ENCODE data around the gene AGAP5.
A peak's percentile ranks its signal among the peaks of the same experiment; 100 is the strongest.

Gene AGAP5

DNA sequence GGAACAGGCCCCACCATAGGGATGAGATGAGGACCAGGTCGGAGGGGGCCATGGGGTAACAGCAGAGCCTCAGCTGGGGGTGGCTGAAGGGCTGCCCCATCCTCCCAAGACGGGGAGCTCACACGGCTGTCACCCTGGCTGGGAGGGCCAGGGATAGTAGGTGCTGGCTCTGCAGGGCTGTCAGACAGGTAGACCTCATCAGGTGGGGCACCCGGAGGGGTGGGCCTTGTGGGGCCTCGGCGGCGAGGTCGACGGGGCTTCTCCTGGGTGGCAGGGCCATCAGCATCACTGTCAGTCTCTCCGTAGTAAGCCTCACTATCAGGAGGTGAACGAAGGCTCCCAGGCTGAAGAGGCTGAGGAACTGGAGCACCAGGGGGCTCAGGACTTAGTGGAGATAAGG, 44.7 kb downstream of the AGAP5 start:
- Histone ChIP-seq H3K4me3 (ENCODE audit: extremely low read depth, insufficient read depth, low read length, poor library complexity, severe bottlenecking) (no peak overlapping the region), H3K36me3 (ENCODE audit: control insufficient read depth, insufficient read depth, low read length) (no peaks in the 10 kb centered on the region), H3K9me3 (ENCODE audit: control insufficient read depth, low read length) (no peaks in the 10 kb centered on the region), H3K27ac (ENCODE audit: low read depth, low read length, severe bottlenecking) (no peak overlapping the region), H3K4me1 (ENCODE audit: control insufficient read depth, insufficient read depth, low read length, poor library complexity, severe bottlenecking) (peaks cover 44% of the 10 kb centered on the region)
- 94 to 96% methylated on average over 9 to 11 of the region's 11 CpGs for WGBS, 2 experiments (ENCODE audit: insufficient coverage in 2 of 2)

DNA sequence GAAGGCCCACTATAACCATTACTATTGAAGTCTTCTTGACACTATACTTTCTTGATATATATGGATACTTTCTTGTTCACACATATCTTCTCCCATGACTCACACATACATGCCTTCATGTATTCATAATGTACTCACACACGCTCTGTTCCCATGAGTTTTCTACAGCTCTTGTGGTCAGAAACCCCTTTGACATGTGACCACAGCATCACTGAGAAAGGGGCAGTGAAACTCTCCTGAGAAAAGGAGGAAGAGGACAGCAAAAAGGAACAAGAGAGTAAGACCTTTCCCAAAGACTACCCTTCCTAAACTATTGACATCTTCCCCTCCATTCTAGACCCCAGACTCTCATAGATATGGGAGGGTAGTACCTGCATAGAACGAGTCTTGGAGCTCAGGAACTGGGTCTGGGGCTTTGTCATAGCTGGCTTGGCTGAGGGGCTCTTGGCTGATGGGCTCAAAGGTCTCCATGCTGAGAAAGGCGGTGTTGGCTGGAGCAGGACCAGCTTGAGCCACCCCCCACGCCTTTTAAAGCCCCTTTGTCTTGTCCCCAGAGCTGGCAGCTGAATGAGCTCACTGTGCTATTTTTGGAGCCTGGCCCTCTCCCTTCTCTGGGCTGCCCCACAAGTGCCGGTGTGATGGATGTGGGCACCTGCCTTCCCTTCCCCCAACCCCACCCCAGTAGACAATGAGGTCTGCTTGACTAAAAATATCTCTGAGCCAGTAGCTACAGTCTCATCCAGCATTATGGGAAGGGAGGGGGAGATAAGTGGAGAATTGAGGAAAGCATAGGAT, 47.2 kb downstream of the AGAP5 start:
- Histone ChIP-seq H3K4me1 (ENCODE audit: control insufficient read depth, insufficient read depth, low read length, poor library complexity, severe bottlenecking) (peaks cover 59% of the 10 kb centered on the region), H3K27ac (ENCODE audit: low read depth, low read length, severe bottlenecking) (peak overlapping the region; percentile 96), H3K36me3 (ENCODE audit: control insufficient read depth, insufficient read depth, low read length) (no peaks in the 10 kb centered on the region), H3K4me3 (ENCODE audit: extremely low read depth, insufficient read depth, low read length, poor library complexity, severe bottlenecking) (peak overlapping the region; percentile 21), H3K9me3 (ENCODE audit: control insufficient read depth, low read length) (no peaks in the 10 kb centered on the region)
- 94 to 100% methylated on average over 1 to 2 of the region's 5 CpGs for WGBS, 2 experiments (ENCODE audit: insufficient coverage in 2 of 2)

GRCh38 chr10:73649876-73650536, 47.9 kb downstream of the AGAP5 start:
- WGBS, 2 experiments (ENCODE audit: insufficient coverage in 2 of 2): 82 to 83% methylated on average over 1 to 3 of the region's 6 CpGs
- H3K27ac ChIP-seq (ENCODE audit: low read depth, low read length, severe bottlenecking): peak overlapping the region; percentile 96

GRCh38 chr10:73648975-73649829, 48.7 kb downstream of the AGAP5 start:
- peak overlapping the region; percentile 68 for H3K27ac ChIP-seq (ENCODE audit: low read depth, low read length, severe bottlenecking)
- 86 to 100% methylated on average over 1 to 2 of the region's 4 CpGs for WGBS, 2 experiments (ENCODE audit: insufficient coverage in 2 of 2)
- peaks cover 68% of the 10 kb centered on the region for H3K4me1 ChIP-seq (ENCODE audit: control insufficient read depth, insufficient read depth, low read length, poor library complexity, severe bottlenecking)

More at GRCh38 chr10:73649876-73650536, 47.9 kb downstream of the AGAP5 start:
- H3K4me1 ChIP-seq (ENCODE audit: control insufficient read depth, insufficient read depth, low read length, poor library complexity, severe bottlenecking): peaks cover 60% of the 10 kb centered on the region
- peak overlapping the region; percentile 24 for H3K4me3 ChIP-seq (ENCODE audit: extremely low read depth, insufficient read depth, low read length, poor library complexity, severe bottlenecking)
- H3K36me3 ChIP-seq (ENCODE audit: control insufficient read depth, insufficient read depth, low read length): no peaks in the 10 kb centered on the region
- no peaks in the 10 kb centered on the region for H3K9me3 ChIP-seq (ENCODE audit: control insufficient read depth, low read length)

DNA sequence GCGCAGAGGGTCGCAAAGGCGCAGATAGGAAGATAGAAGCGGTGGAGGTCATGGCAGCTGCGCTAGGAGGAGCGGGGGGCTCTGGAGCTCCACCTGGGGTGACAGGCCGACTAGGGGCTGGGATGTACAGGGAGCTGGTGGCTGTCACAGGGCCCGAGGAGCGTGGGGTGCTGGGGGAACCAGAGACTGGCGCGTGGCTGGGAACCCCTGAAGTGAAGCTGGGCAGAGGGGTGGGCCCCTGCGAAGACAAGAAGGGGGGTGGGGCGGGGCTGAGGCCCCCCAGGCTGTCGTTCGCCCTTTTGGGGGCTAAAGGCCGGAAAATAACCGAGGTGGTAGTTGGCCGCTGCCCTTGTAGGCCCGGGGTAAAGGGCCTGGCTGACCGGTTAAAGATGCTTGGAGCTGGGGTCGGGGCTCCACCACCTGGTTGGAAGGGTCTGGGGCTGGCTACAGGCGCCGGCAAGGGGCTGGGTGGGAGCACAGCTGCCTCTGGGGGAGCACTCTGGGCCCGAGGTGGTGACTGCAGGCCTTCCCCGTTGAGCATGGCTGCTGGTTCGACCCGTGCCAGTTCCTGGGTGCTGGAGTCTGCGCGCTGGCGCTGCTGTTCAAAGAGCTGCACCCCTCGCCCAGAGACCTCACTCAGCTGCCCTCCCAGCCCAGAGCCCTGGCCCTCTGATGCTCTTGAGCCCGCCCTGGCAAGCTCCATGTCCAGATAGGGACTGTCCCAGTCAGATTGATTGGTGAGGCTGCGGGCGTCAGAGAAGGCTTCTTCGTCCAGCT, 49.8 kb downstream of the AGAP5 start:
- H3K9me3 ChIP-seq (ENCODE audit: control insufficient read depth, low read length): no peaks in the 10 kb centered on the region
- 89 to 91% methylated on average over 31 to 34 of the region's 35 CpGs for WGBS, 2 experiments (ENCODE audit: insufficient coverage in 2 of 2)
- H3K4me3 ChIP-seq (ENCODE audit: extremely low read depth, insufficient read depth, low read length, poor library complexity, severe bottlenecking): peak overlapping the region; percentile 12
- no peaks in the 10 kb centered on the region for H3K36me3 ChIP-seq (ENCODE audit: control insufficient read depth, insufficient read depth, low read length)
- H3K4me1 ChIP-seq (ENCODE audit: control insufficient read depth, insufficient read depth, low read length, poor library complexity, severe bottlenecking): peaks cover 68% of the 10 kb centered on the region
- no peak overlapping the region for H3K27ac ChIP-seq (ENCODE audit: low read depth, low read length, severe bottlenecking)

More at GRCh38 chr10:73648975-73649829, 48.7 kb downstream of the AGAP5 start:
- Histone ChIP-seq H3K4me3 (ENCODE audit: extremely low read depth, insufficient read depth, low read length, poor library complexity, severe bottlenecking) (peak overlapping the region; percentile 24), H3K36me3 (ENCODE audit: control insufficient read depth, insufficient read depth, low read length) (no peaks in the 10 kb centered on the region), H3K9me3 (ENCODE audit: control insufficient read depth, low read length) (no peaks in the 10 kb centered on the region)

GRCh38 chr10:73647211-73647874, 50.6 kb downstream of the AGAP5 start:
- WGBS, 2 experiments (ENCODE audit: insufficient coverage in 2 of 2): 81% methylated on average over 29 of the region's 32 CpGs
- Histone ChIP-seq H3K4me3 (ENCODE audit: extremely low read depth, insufficient read depth, low read length, poor library complexity, severe bottlenecking) (peak overlapping the region; percentile 12), H3K27ac (ENCODE audit: low read depth, low read length, severe bottlenecking) (no peak overlapping the region), H3K36me3 (ENCODE audit: control insufficient read depth, insufficient read depth, low read length) (no peaks in the 10 kb centered on the region), H3K9me3 (ENCODE audit: control insufficient read depth, low read length) (no peaks in the 10 kb centered on the region), H3K4me1 (ENCODE audit: control insufficient read depth, insufficient read depth, low read length, poor library complexity, severe bottlenecking) (peaks cover 68% of the 10 kb centered on the region)

DNA sequence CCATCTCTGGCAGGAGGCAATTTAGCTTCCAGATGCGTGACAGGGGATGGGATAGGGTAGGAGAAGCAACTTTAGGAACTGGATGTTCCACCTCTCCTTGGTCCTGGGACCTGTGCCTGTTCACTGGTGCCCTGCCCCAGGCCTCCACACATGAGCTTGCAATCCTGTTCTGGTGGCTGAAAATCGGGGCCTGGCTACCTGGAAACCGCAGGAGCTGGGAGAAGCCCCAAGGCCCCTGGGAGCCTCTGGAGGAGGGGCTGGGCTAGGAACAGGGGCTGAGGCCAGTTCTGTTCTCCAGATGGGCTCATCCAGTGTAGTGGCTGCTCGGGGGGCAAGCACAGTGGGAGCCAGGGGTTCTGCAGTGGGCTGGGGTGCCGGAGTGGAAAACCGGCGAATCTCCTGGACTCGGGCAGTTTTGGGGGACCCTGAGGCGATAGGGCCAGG, 51.3 kb downstream of the AGAP5 start:
- Histone ChIP-seq H3K9me3 (ENCODE audit: control insufficient read depth, low read length) (no peaks in the 10 kb centered on the region), H3K4me1 (ENCODE audit: control insufficient read depth, insufficient read depth, low read length, poor library complexity, severe bottlenecking) (peaks cover 64% of the 10 kb centered on the region), H3K27ac (ENCODE audit: low read depth, low read length, severe bottlenecking) (no peak overlapping the region), H3K36me3 (ENCODE audit: control insufficient read depth, insufficient read depth, low read length) (no peaks in the 10 kb centered on the region), H3K4me3 (ENCODE audit: extremely low read depth, insufficient read depth, low read length, poor library complexity, severe bottlenecking) (no peak overlapping the region)
- WGBS, 2 experiments (ENCODE audit: insufficient coverage in 2 of 2): 91 to 94% methylated on average over 9 of the region's 9 CpGs

DNA sequence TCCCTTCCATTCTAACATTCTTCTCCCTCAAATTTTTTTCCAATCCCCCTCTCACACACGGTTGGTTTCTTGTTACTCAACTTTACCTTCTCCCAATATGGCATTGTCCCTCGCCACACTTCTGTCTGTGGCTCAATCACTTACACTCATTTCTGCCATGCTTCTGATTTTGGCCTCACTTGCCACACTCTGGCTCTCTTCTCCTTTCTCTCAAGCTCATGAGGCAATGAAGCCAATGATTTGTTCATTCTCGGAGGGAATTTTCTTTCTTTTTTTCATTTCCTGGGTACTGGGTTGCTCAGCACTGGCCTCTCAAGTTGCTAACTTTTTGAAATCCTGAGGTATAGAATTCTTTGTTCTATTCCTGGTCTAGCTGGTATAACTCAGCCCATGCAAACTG, 52.7 kb downstream of the AGAP5 start:
- peaks cover 57% of the 10 kb centered on the region for H3K4me1 ChIP-seq (ENCODE audit: control insufficient read depth, insufficient read depth, low read length, poor library complexity, severe bottlenecking)
- no peak overlapping the region for H3K27ac ChIP-seq (ENCODE audit: low read depth, low read length, severe bottlenecking)
- H3K4me3 ChIP-seq (ENCODE audit: extremely low read depth, insufficient read depth, low read length, poor library complexity, severe bottlenecking): no peak overlapping the region
- H3K9me3 ChIP-seq (ENCODE audit: control insufficient read depth, low read length): no peaks in the 10 kb centered on the region
- 86 to 89% methylated on average over 2 to 3 of the region's 3 CpGs for WGBS, 2 experiments (ENCODE audit: insufficient coverage in 2 of 2)
- H3K36me3 ChIP-seq (ENCODE audit: control insufficient read depth, insufficient read depth, low read length): no peaks in the 10 kb centered on the region

- Histone ChIP-seq H3K36me3 (ENCODE audit: control insufficient read depth, insufficient read depth, low read length) (no peaks in the 10 kb centered on the region), H3K9me3 (ENCODE audit: control insufficient read depth, low read length) (no peaks in the 10 kb centered on the region), H3K27ac (ENCODE audit: low read depth, low read length, severe bottlenecking) (no peak overlapping the region), H3K4me1 (ENCODE audit: control insufficient read depth, insufficient read depth, low read length, poor library complexity, severe bottlenecking) (peaks cover 52% of the 10 kb centered on the region), H3K4me3 (ENCODE audit: extremely low read depth, insufficient read depth, low read length, poor library complexity, severe bottlenecking) (no peak overlapping the region)
- no CpG with 5 or more reads among the region's 1 CpG for WGBS, 2 experiments (ENCODE audit: insufficient coverage in 2 of 2)
These were observed 53.1 kb downstream of the AGAP5 start for GRCh38 chr10:73644767-73645166.
